ENCODE data around the gene OSBP2. TPM values are rescaled to one million over a fixed set of nuclear protein-coding genes. Genes with fewer than 3 reads are reported as not detected.
A peak's percentile ranks its signal among the peaks of the same experiment; 100 is the strongest.

Gene OSBP2
- polyA plus RNA-seq, 1 donor (not counting 4 experiments of a cell fraction or from before 2014, with no cell fraction given) = 3.0 TPM

- Histone ChIP-seq H3K4me2 (ENCODE audit: control insufficient read depth, extremely low read depth, insufficient read depth, low read depth, low read length) (no peak overlapping the region), H3K79me2 (ENCODE audit: control insufficient read depth, insufficient read depth, low read length) (no peaks in the 10 kb centered on the region), H3K9me3 (ENCODE audit: control insufficient read depth, low read depth, low read length) (no peaks in the 10 kb centered on the region), H3K27me3 (ENCODE audit: control insufficient read depth, extremely low read depth, insufficient read depth, low read length) (no peaks in the 10 kb centered on the region), H3K4me3 (ENCODE audit: control insufficient read depth in 2 of 3, extremely low read depth in 1 of 3, insufficient read depth in 2 of 3, low read depth in 1 of 3, low read length in 3 of 3) (no peak overlapping the region), H4K20me1 (ENCODE audit: control insufficient read depth, extremely low read depth, insufficient read depth, low read length) (no peaks in the 10 kb centered on the region), H2AFZ (ENCODE audit: control insufficient read depth, low read length) (no peak overlapping the region), H3K27ac (ENCODE audit: control insufficient read depth, insufficient read depth, low read length) (no peak overlapping the region), H3K9ac (ENCODE audit: control insufficient read depth, extremely low read depth, insufficient read depth, low read length) (no peak overlapping the region), H3K9me1 (ENCODE audit: control insufficient read depth, extremely low read depth, insufficient read depth, low read length) (no peaks in the 10 kb centered on the region), H3K4me1 (ENCODE audit: control insufficient read depth, extremely low read depth, insufficient read depth, low read length) (peaks cover 8% of the 10 kb centered on the region), H3K36me3 (ENCODE audit: control insufficient read depth in 2 of 2, extremely low read depth in 1 of 2, insufficient read depth in 2 of 2, low read length in 2 of 2) (peaks cover 0 to 6% of the 10 kb centered on the region in 2 experiments)
- dilution Hi-C loops (cut with MboI; ENCODE audit: extremely low pct_ligation_motif_present, low sequenced_read_pairs) = no loop called here
- TF ChIP-seq EZH2 (IDR thresholded peaks at IDR 0.05; ENCODE audit: low read length) = no peak
- TF ChIP-seq CTCF (optimal IDR thresholded peaks at IDR 0.05 in 1 of 3, IDR thresholded peaks at IDR 0.05 in 1 of 3, conservative IDR thresholded peaks at IDR 0.05 in 1 of 3; ENCODE audit: extremely low read depth in 1 of 3, insufficient read depth in 2 of 3, low read length in 3 of 3) = no peak
- DNase-seq (ENCODE audit: low read depth, low spot score) = no peak
- FAIRE-seq = no peak
These were observed 126.7 kb downstream of the OSBP2 start for GRCh38 chr22:30821381-30821780.

GRCh38 chr22:30821863-30822215 is 127.2 kb downstream of the OSBP2 start:
- TF ChIP-seq EZH2 (IDR thresholded peaks at IDR 0.05; ENCODE audit: low read length) (no peak), CTCF (optimal IDR thresholded peaks at IDR 0.05 in 1 of 3, IDR thresholded peaks at IDR 0.05 in 1 of 3, conservative IDR thresholded peaks at IDR 0.05 in 1 of 3; ENCODE audit: extremely low read depth in 1 of 3, insufficient read depth in 2 of 3, low read length in 3 of 3) (no peak)
- H3K9me1 ChIP-seq (ENCODE audit: control insufficient read depth, extremely low read depth, insufficient read depth, low read length) = no peaks in the 10 kb centered on the region
- peak overlapping the region; percentile 22 for H3K9ac ChIP-seq (ENCODE audit: control insufficient read depth, extremely low read depth, insufficient read depth, low read length)
- no peak for FAIRE-seq
- H3K9me3 ChIP-seq (ENCODE audit: control insufficient read depth, low read depth, low read length) = no peaks in the 10 kb centered on the region
- peaks cover 0 to 6% of the 10 kb centered on the region in 2 experiments for H3K36me3 ChIP-seq (ENCODE audit: control insufficient read depth in 2 of 2, extremely low read depth in 1 of 2, insufficient read depth in 2 of 2, low read length in 2 of 2)
- dilution Hi-C loops (cut with MboI; ENCODE audit: extremely low pct_ligation_motif_present, low sequenced_read_pairs) = no loop called here
- H4K20me1 ChIP-seq (ENCODE audit: control insufficient read depth, extremely low read depth, insufficient read depth, low read length) = no peaks in the 10 kb centered on the region
- H3K4me2 ChIP-seq (ENCODE audit: control insufficient read depth, extremely low read depth, insufficient read depth, low read depth, low read length) = peak overlapping the region; percentile 71
- DNase-seq (ENCODE audit: low read depth, low spot score) = no peak
- peaks cover 8% of the 10 kb centered on the region for H3K4me1 ChIP-seq (ENCODE audit: control insufficient read depth, extremely low read depth, insufficient read depth, low read length)
- H3K27ac ChIP-seq (ENCODE audit: control insufficient read depth, insufficient read depth, low read length) = no peak overlapping the region
- H3K79me2 ChIP-seq (ENCODE audit: control insufficient read depth, insufficient read depth, low read length) = no peaks in the 10 kb centered on the region
- peak overlapping the region; percentile 43 to 65 (median 61) for H3K4me3 ChIP-seq (ENCODE audit: control insufficient read depth in 2 of 3, extremely low read depth in 1 of 3, insufficient read depth in 2 of 3, low read depth in 1 of 3, low read length in 3 of 3)
- peak overlapping the region; percentile 54 for H2AFZ ChIP-seq (ENCODE audit: control insufficient read depth, low read length)
- no peaks in the 10 kb centered on the region for H3K27me3 ChIP-seq (ENCODE audit: control insufficient read depth, extremely low read depth, insufficient read depth, low read length)

All from keratinocyte (primary cell).